ENCODE data around the gene MOBP. TPM values are rescaled to one million over a fixed set of nuclear protein-coding genes. Genes with fewer than 3 reads are reported as not detected.
A peak's percentile ranks its signal among the peaks of the same experiment; 100 is the strongest.

Gene MOBP
- total and polyA plus RNA-seq, 2 experiments from 2014 or later = not detected

DNA sequence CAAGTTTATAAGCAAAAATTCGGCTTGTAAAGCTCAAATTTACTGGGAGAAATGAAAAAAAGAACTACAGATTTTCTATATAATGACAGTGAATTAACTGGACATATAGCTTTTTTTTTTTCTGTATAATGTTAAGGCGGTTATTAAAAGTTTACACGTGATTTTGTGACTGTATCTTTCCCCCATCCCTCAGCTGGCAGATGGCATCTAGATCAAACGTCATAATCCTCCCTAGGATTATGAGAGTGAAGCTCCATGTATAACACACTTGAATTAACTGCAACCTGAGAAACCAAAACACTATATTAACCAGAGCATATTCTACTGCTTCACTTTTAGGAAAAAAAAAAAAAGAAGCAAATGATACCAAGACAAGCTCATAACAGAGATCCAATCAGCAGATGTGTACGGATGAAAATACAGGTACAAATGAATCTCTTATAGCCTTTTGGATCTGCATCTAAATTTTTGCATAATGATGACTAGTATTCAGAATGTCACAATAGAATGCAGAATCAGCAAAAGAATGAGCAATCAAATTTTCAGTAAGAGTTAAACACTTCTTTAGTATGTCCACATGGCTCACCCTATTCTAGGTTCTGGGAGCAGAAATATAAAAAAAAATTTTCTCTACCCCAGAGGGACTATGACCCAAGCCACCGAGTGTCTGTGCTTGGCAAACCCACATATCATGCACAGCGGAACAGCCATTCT is 12.4 kb downstream of the MOBP start (continued):
- TF ChIP-seq ZNF114 (CRISPR knock-in tag; IDR thresholded peaks at IDR 0.05) (no peak), EZH2 (IDR thresholded peaks at IDR 0.05; ENCODE audit: low read depth, unreplicated experiment) (no peak), STAT1 (IDR thresholded peaks at IDR 0.05; ENCODE audit: unreplicated experiment) (no peak), ZNF331 (CRISPR knock-in tag; IDR thresholded peaks at IDR 0.05; ENCODE audit: low read depth) (no peak)
- TF ChIP-seq, protein P1, sequence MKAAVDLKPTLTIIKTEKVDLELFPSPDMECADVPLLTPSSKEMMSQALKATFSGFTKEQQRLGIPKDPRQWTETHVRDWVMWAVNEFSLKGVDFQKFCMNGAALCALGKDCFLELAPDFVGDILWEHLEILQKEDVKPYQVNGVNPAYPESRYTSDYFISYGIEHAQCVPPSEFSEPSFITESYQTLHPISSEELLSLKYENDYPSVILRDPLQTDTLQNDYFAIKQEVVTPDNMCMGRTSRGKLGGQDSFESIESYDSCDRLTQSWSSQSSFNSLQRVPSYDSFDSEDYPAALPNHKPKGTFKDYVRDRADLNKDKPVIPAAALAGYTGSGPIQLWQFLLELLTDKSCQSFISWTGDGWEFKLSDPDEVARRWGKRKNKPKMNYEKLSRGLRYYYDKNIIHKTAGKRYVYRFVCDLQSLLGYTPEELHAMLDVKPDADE (IDR thresholded peaks at IDR 0.05) = no peak

DNA sequence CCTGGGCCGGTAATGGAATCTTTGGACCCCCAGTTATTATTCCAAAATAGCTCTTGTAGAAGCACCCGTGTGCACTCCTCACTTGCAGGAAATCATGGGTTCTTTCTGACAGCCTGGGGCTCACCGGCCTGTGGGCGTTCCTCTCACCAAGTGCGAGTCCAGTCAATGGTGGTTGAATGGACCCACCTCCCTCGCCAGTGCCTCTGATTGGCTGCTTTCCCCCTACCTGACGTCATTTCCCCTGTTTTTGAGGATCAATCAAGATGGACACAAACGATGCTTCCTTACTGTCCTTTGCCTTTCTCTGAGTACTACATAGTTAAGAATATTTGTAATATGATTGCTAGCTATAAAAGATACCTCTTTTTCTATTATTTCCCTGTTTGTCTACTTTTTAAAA is 18.1 kb downstream of the MOBP start:
- Histone ChIP-seq H3F3A (replicated peaks; ENCODE audit: low read depth) (no peaks in the 10 kb centered on the region), H3K27me3 (ENCODE audit: insufficient read depth) (no peaks in the 10 kb centered on the region), H3K79me2 (replicated peaks; ENCODE audit: insufficient read depth) (no peaks in the 10 kb centered on the region), H3K27ac (ENCODE audit: low read depth) (no peak overlapping the region), H3K4me2 (no peak overlapping the region), H3K36me3 (ENCODE audit: insufficient read depth) (no peaks in the 10 kb centered on the region), H3K9me2 (ENCODE audit: insufficient read depth) (peaks cover 14% of the 10 kb centered on the region; the same call in 1 of the 2 replicates), H3K4me3 (no peak overlapping the region), H4K20me1 (replicated peaks; ENCODE audit: insufficient read depth) (no peaks in the 10 kb centered on the region), H2AFZ (peak overlapping the region; percentile 83; the same call in 1 of the 2 replicates), H3K4me1 (ENCODE audit: insufficient read depth) (no peaks in the 10 kb centered on the region)
- no peaks in the 10 kb centered on the region for H3K4me1 Mint-ChIP-seq
- no peaks in the 10 kb centered on the region; the same call in 2 of the 3 replicates for H3K9me3 Mint-ChIP-seq
- DNase-seq (ENCODE audit: low spot score) (no peak), ATAC-seq (no peak)
- no peak overlapping the region for H3K4me3 Mint-ChIP-seq
- H3K27me3 Mint-ChIP-seq (ENCODE audit: insufficient read depth, low read depth, poor library complexity) = peaks cover 3% of the 10 kb centered on the region
- H3K36me3 Mint-ChIP-seq (ENCODE audit: low read depth) = no peaks in the 10 kb centered on the region
- H3K27ac Mint-ChIP-seq = no peak overlapping the region
- no peak for TF ChIP-seq STAT1 (IDR thresholded peaks at IDR 0.05; ENCODE audit: unreplicated experiment)
- no peak for TF ChIP-seq ZNF114 (CRISPR knock-in tag; IDR thresholded peaks at IDR 0.05)
- no peak for TF ChIP-seq EZH2phosphoT487 (IDR thresholded peaks at IDR 0.05; ENCODE audit: unreplicated experiment)
- TF ChIP-seq, protein P2, sequence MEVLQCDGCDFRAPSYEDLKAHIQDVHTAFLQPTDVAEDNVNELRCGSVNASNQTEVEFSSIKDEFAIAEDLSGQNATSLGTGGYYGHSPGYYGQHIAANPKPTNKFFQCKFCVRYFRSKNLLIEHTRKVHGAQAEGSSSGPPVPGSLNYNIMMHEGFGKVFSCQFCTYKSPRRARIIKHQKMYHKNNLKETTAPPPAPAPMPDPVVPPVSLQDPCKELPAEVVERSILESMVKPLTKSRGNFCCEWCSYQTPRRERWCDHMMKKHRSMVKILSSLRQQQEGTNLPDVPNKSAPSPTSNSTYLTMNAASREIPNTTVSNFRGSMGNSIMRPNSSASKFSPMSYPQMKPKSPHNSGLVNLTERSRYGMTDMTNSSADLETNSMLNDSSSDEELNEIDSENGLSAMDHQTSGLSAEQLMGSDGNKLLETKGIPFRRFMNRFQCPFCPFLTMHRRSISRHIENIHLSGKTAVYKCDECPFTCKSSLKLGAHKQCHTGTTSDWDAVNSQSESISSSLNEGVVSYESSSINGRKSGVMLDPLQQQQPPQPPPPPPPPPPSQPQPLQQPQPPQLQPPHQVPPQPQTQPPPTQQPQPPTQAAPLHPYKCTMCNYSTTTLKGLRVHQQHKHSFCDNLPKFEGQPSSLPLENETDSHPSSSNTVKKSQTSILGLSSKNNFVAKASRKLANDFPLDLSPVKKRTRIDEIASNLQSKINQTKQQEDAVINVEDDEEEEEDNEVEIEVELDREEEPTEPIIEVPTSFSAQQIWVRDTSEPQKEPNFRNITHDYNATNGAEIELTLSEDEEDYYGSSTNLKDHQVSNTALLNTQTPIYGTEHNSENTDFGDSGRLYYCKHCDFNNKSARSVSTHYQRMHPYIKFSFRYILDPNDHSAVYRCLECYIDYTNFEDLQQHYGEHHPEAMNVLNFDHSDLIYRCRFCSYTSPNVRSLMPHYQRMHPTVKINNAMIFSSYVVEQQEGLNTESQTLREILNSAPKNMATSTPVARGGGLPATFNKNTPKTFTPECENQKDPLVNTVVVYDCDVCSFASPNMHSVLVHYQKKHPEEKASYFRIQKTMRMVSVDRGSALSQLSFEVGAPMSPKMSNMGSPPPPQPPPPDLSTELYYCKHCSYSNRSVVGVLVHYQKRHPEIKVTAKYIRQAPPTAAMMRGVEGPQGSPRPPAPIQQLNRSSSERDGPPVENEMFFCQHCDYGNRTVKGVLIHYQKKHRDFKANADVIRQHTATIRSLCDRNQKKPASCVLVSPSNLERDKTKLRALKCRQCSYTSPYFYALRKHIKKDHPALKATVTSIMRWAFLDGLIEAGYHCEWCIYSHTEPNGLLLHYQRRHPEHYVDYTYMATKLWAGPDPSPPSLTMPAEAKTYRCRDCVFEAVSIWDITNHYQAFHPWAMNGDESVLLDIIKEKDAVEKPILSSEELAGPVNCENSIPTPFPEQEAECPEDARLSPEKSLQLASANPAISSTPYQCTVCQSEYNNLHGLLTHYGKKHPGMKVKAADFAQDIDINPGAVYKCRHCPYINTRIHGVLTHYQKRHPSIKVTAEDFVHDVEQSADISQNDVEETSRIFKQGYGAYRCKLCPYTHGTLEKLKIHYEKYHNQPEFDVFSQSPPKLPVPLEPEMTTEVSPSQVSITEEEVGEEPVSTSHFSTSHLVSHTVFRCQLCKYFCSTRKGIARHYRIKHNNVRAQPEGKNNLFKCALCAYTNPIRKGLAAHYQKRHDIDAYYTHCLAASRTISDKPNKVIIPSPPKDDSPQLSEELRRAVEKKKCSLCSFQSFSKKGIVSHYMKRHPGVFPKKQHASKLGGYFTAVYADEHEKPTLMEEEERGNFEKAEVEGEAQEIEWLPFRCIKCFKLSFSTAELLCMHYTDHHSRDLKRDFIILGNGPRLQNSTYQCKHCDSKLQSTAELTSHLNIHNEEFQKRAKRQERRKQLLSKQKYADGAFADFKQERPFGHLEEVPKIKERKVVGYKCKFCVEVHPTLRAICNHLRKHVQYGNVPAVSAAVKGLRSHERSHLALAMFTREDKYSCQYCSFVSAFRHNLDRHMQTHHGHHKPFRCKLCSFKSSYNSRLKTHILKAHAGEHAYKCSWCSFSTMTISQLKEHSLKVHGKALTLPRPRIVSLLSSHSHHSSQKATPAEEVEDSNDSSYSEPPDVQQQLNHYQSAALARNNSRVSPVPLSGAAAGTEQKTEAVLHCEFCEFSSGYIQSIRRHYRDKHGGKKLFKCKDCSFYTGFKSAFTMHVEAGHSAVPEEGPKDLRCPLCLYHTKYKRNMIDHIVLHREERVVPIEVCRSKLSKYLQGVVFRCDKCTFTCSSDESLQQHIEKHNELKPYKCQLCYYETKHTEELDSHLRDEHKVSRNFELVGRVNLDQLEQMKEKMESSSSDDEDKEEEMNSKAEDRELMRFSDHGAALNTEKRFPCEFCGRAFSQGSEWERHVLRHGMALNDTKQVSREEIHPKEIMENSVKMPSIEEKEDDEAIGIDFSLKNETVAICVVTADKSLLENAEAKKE (CRISPR knock-in tag; IDR thresholded peaks at IDR 0.05) = no peak
- no peak for TF ChIP-seq JUNB (IDR thresholded peaks at IDR 0.05; ENCODE audit: unreplicated experiment)
- TF ChIP-seq, protein P3, sequence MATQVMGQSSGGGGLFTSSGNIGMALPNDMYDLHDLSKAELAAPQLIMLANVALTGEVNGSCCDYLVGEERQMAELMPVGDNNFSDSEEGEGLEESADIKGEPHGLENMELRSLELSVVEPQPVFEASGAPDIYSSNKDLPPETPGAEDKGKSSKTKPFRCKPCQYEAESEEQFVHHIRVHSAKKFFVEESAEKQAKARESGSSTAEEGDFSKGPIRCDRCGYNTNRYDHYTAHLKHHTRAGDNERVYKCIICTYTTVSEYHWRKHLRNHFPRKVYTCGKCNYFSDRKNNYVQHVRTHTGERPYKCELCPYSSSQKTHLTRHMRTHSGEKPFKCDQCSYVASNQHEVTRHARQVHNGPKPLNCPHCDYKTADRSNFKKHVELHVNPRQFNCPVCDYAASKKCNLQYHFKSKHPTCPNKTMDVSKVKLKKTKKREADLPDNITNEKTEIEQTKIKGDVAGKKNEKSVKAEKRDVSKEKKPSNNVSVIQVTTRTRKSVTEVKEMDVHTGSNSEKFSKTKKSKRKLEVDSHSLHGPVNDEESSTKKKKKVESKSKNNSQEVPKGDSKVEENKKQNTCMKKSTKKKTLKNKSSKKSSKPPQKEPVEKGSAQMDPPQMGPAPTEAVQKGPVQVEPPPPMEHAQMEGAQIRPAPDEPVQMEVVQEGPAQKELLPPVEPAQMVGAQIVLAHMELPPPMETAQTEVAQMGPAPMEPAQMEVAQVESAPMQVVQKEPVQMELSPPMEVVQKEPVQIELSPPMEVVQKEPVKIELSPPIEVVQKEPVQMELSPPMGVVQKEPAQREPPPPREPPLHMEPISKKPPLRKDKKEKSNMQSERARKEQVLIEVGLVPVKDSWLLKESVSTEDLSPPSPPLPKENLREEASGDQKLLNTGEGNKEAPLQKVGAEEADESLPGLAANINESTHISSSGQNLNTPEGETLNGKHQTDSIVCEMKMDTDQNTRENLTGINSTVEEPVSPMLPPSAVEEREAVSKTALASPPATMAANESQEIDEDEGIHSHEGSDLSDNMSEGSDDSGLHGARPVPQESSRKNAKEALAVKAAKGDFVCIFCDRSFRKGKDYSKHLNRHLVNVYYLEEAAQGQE (IDR thresholded peaks at IDR 0.05; ENCODE audit: unreplicated experiment) = no peak
- TF ChIP-seq NANOG (IDR thresholded peaks at IDR 0.05; ENCODE audit: borderline replicate concordance) = no peak
- TF ChIP-seq, protein P4, sequence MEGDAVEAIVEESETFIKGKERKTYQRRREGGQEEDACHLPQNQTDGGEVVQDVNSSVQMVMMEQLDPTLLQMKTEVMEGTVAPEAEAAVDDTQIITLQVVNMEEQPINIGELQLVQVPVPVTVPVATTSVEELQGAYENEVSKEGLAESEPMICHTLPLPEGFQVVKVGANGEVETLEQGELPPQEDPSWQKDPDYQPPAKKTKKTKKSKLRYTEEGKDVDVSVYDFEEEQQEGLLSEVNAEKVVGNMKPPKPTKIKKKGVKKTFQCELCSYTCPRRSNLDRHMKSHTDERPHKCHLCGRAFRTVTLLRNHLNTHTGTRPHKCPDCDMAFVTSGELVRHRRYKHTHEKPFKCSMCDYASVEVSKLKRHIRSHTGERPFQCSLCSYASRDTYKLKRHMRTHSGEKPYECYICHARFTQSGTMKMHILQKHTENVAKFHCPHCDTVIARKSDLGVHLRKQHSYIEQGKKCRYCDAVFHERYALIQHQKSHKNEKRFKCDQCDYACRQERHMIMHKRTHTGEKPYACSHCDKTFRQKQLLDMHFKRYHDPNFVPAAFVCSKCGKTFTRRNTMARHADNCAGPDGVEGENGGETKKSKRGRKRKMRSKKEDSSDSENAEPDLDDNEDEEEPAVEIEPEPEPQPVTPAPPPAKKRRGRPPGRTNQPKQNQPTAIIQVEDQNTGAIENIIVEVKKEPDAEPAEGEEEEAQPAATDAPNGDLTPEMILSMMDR (conservative IDR thresholded peaks at IDR 0.05; ENCODE audit: low read depth in 2 of 2) = no peak
- TF ChIP-seq EZH2 (IDR thresholded peaks at IDR 0.05; ENCODE audit: low read depth, unreplicated experiment) = no peak
- TF ChIP-seq ZNF331 (CRISPR knock-in tag; IDR thresholded peaks at IDR 0.05; ENCODE audit: low read depth) = no peak
